ENCODE results near the gene DMGDH.

DMGDH gene

DNA sequence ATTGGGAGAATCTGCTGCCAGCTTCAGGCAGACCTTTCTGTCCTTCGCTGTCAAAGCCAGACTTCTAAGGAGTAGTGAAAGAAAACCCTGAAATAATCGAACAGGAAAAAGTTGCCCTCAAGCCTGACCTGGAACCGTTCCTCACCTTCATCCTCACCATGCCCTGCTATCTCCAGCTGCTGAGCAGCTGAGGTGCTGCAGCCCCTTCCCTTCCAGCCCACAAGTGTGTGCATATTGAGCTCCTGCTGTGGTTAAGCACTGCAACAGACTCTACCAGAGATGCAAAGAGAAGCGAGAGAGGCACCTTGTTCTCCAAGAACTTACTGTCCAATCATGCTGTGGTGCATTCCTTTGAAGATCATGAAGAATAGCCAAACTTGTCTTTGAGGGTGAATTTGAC, 19.0 kb upstream of the DMGDH start:
- Histone ChIP-seq H3K27ac (ENCODE audit: low read depth, low read length) (no peak overlapping the region), H3K56ac (ENCODE audit: low read length) (no peak overlapping the region), H4K8ac (ENCODE audit: low read depth, low read length) (no peak overlapping the region), H2BK15ac (replicated peaks; ENCODE audit: low read depth) (no peak overlapping the region), H3K4me2 (ENCODE audit: low read length) (no peak overlapping the region), H3K9ac (ENCODE audit: low read length) (no peak overlapping the region), H3K36me3 (ENCODE audit: control insufficient read depth, insufficient read depth, low read length) (no peaks in the 10 kb centered on the region), H3K4ac (ENCODE audit: low read depth, low read length) (no peak overlapping the region), H3K79me2 (ENCODE audit: control insufficient read depth, insufficient read depth, low read length) (no peaks in the 10 kb centered on the region), H3K18ac (ENCODE audit: low read length) (no peak overlapping the region), H3K4me3 (ENCODE audit: low read length) (no peak overlapping the region), H3K4me1 (ENCODE audit: control insufficient read depth, low read depth, low read length) (no peaks in the 10 kb centered on the region), H3K79me1 (ENCODE audit: low read length) (no peaks in the 10 kb centered on the region), H2BK120ac (ENCODE audit: low read depth, low read length) (no peak overlapping the region), H3K27me3 (ENCODE audit: insufficient read depth, low read length, poor library complexity) (no peaks in the 10 kb centered on the region), H2AK5ac (ENCODE audit: low read length) (no peak overlapping the region), H2BK5ac (ENCODE audit: low read length) (no peak overlapping the region), H4K5ac (ENCODE audit: low read length) (no peak overlapping the region), H3K23ac (ENCODE audit: low read length) (no peak overlapping the region)
- no CpG with 5 or more reads among the region's 4 CpGs for WGBS (ENCODE audit: extremely low coverage, insufficient coverage, low lambda C conversion rate)
- no peak for DNase-seq

DNA sequence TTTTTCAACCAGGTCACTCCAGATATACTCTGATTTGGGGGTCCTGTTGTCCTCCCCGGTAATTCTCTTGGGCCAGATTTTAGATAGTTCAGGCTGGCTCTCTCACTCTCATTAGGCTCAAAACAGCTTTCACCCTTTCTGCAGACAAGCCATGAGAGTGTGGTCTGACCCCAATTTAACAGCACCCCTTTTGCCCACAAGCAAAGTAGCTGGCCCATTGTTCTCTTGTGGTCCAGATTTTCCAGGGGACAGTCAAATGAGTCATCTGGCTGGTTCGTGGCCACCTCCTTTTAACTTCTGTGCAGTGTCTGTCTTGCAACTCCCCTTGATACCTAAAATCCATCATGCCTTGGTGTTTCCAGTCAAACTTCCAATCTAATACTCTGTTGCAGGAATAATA, 16.6 kb upstream of the DMGDH start:
- H3K23ac ChIP-seq (ENCODE audit: low read length) = no peak overlapping the region
- no peaks in the 10 kb centered on the region for H3K79me1 ChIP-seq (ENCODE audit: low read length)
- H3K56ac ChIP-seq (ENCODE audit: low read length) = no peak overlapping the region
- no peak overlapping the region for H4K8ac ChIP-seq (ENCODE audit: low read depth, low read length)
- no peak overlapping the region for H3K27ac ChIP-seq (ENCODE audit: low read depth, low read length)
- H3K4me2 ChIP-seq (ENCODE audit: low read length) = no peak overlapping the region
- no peak overlapping the region for H3K9ac ChIP-seq (ENCODE audit: low read length)
- no peak for DNase-seq
- H2AK5ac ChIP-seq (ENCODE audit: low read length) = no peak overlapping the region
- H3K4ac ChIP-seq (ENCODE audit: low read depth, low read length) = no peak overlapping the region
- no peaks in the 10 kb centered on the region for H3K79me2 ChIP-seq (ENCODE audit: control insufficient read depth, insufficient read depth, low read length)
- no peak overlapping the region for H2BK5ac ChIP-seq (ENCODE audit: low read length)
- H3K18ac ChIP-seq (ENCODE audit: low read length) = no peak overlapping the region
- no peak overlapping the region for H2BK15ac ChIP-seq (replicated peaks; ENCODE audit: low read depth)
- no peak overlapping the region for H3K4me3 ChIP-seq (ENCODE audit: low read length)
- no peaks in the 10 kb centered on the region for H3K4me1 ChIP-seq (ENCODE audit: control insufficient read depth, low read depth, low read length)
- WGBS (ENCODE audit: extremely low coverage, insufficient coverage, low lambda C conversion rate) = no CpG with 5 or more reads among the region's 2 CpGs
- H3K27me3 ChIP-seq (ENCODE audit: insufficient read depth, low read length, poor library complexity) = no peaks in the 10 kb centered on the region
- H2BK120ac ChIP-seq (ENCODE audit: low read depth, low read length) = no peak overlapping the region
- H3K36me3 ChIP-seq (ENCODE audit: control insufficient read depth, insufficient read depth, low read length) = no peaks in the 10 kb centered on the region
- H4K5ac ChIP-seq (ENCODE audit: low read length) = no peak overlapping the region

DNA sequence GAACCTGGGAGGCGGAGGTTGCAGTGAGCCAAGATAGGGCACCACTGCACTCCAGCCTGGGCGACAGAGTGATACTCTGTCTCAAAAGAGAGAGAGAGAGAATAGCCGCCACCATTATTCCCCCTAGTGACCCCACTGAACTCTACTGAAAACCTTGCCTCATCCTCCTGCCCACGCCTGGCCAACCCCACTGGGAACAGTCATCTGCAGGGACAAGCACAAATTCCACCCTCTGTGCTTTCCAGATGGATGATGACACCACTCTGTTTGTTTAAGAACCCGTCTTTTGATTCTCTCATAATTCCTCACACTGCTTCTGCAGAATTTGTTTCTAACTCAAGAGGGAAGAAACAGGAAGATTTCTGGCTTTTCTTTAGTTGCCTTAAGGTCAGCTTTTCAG, 12.3 kb upstream of the DMGDH start:
- no CpG with 5 or more reads among the region's 5 CpGs for WGBS (ENCODE audit: extremely low coverage, insufficient coverage, low lambda C conversion rate)
- Histone ChIP-seq H2BK5ac (ENCODE audit: low read length) (no peak overlapping the region), H3K79me1 (ENCODE audit: low read length) (no peaks in the 10 kb centered on the region), H2AK5ac (ENCODE audit: low read length) (no peak overlapping the region), H3K56ac (ENCODE audit: low read length) (no peak overlapping the region), H3K36me3 (ENCODE audit: control insufficient read depth, insufficient read depth, low read length) (no peaks in the 10 kb centered on the region), H2BK120ac (ENCODE audit: low read depth, low read length) (no peak overlapping the region), H3K4ac (ENCODE audit: low read depth, low read length) (no peak overlapping the region), H3K9ac (ENCODE audit: low read length) (no peak overlapping the region), H3K79me2 (ENCODE audit: control insufficient read depth, insufficient read depth, low read length) (no peaks in the 10 kb centered on the region), H4K5ac (ENCODE audit: low read length) (no peak overlapping the region), H3K27ac (ENCODE audit: low read depth, low read length) (no peak overlapping the region), H3K27me3 (ENCODE audit: insufficient read depth, low read length, poor library complexity) (no peaks in the 10 kb centered on the region), H2BK15ac (replicated peaks; ENCODE audit: low read depth) (no peak overlapping the region), H3K4me2 (ENCODE audit: low read length) (no peak overlapping the region), H3K4me1 (ENCODE audit: control insufficient read depth, low read depth, low read length) (no peaks in the 10 kb centered on the region), H3K18ac (ENCODE audit: low read length) (no peak overlapping the region), H4K8ac (ENCODE audit: low read depth, low read length) (no peak overlapping the region), H3K23ac (ENCODE audit: low read length) (no peak overlapping the region), H3K4me3 (ENCODE audit: low read length) (no peak overlapping the region)
- no peak for DNase-seq

DNA sequence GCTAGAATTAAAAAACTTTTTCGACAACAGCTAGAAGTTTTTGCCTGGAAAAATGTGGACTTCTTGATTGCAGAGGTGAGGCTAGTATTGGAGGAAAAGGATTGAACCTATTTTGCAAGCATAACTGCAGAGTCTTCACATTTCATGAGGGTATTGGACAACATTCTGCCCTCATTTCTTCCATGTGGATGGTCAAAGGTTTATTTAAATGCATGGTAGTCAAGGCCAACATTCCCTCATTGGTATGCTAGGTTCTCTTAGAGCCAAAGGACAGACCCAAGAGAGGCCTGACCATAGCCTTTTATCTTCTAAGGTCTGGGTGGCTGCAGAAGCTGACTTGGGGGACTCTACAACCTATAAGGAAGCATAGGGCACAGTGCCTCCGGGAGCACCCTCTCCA, 11.3 kb upstream of the DMGDH start:
- no peaks in the 10 kb centered on the region for H3K36me3 ChIP-seq (ENCODE audit: control insufficient read depth, insufficient read depth, low read length)
- no peak overlapping the region for H3K9ac ChIP-seq (ENCODE audit: low read length)
- H3K4ac ChIP-seq (ENCODE audit: low read depth, low read length) = no peak overlapping the region
- no peaks in the 10 kb centered on the region for H3K79me1 ChIP-seq (ENCODE audit: low read length)
- H3K27me3 ChIP-seq (ENCODE audit: insufficient read depth, low read length, poor library complexity) = no peaks in the 10 kb centered on the region
- no peak overlapping the region for H3K18ac ChIP-seq (ENCODE audit: low read length)
- no peak overlapping the region for H3K56ac ChIP-seq (ENCODE audit: low read length)
- H3K4me1 ChIP-seq (ENCODE audit: control insufficient read depth, low read depth, low read length) = no peaks in the 10 kb centered on the region
- WGBS (ENCODE audit: extremely low coverage, insufficient coverage, low lambda C conversion rate) = no CpG with 5 or more reads among the region's 2 CpGs
- H2BK120ac ChIP-seq (ENCODE audit: low read depth, low read length) = no peak overlapping the region
- no peak overlapping the region for H3K4me3 ChIP-seq (ENCODE audit: low read length)
- no peak overlapping the region for H4K8ac ChIP-seq (ENCODE audit: low read depth, low read length)
- no peak overlapping the region for H2BK5ac ChIP-seq (ENCODE audit: low read length)
- H2BK15ac ChIP-seq (replicated peaks; ENCODE audit: low read depth) = no peak overlapping the region
- no peak overlapping the region for H3K23ac ChIP-seq (ENCODE audit: low read length)
- no peaks in the 10 kb centered on the region for H3K79me2 ChIP-seq (ENCODE audit: control insufficient read depth, insufficient read depth, low read length)
- H2AK5ac ChIP-seq (ENCODE audit: low read length) = no peak overlapping the region
- no peak overlapping the region for H3K27ac ChIP-seq (ENCODE audit: low read depth, low read length)
- H4K5ac ChIP-seq (ENCODE audit: low read length) = no peak overlapping the region
- DNase-seq = no peak
- no peak overlapping the region for H3K4me2 ChIP-seq (ENCODE audit: low read length)

DNA sequence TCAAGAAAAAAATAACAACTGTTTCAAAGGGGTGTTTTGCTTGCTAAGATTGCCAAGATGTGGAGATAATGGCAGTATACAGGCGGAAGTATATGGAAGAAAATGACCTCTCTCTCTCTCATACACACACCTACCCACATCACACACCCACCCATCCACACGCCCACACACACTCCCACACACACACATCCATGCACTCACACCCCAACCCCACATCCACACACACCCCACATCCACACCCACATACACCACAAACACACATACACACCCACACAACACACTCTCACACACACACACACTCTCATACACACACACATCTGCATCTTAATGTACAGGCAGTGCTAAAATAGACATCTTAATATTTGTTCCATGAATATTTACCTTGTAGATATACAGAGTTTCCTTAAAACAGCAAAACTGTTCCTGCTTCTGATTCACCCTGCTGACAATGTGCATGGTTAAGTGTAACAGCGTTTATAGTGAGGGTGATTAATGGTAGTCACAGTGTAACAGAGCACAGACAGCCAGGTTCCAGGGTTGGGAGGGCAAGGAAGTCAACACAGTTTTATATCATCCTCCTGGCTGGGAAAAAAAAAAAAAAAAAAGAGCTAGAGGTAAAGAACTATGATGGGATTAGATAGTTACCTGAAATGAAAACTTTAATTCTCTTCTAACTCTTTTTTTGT, 8.3 kb upstream of the DMGDH start:
- Histone ChIP-seq H3K56ac (ENCODE audit: low read length) (no peak overlapping the region), H3K79me1 (ENCODE audit: low read length) (no peaks in the 10 kb centered on the region), H4K5ac (ENCODE audit: low read length) (no peak overlapping the region), H3K18ac (ENCODE audit: low read length) (no peak overlapping the region), H3K4me1 (ENCODE audit: control insufficient read depth, low read depth, low read length) (no peaks in the 10 kb centered on the region), H3K9ac (ENCODE audit: low read length) (no peak overlapping the region), H2BK15ac (replicated peaks; ENCODE audit: low read depth) (no peak overlapping the region), H2BK5ac (ENCODE audit: low read length) (no peak overlapping the region), H4K8ac (ENCODE audit: low read depth, low read length) (no peak overlapping the region), H3K27me3 (ENCODE audit: insufficient read depth, low read length, poor library complexity) (no peaks in the 10 kb centered on the region), H2BK120ac (ENCODE audit: low read depth, low read length) (no peak overlapping the region), H3K4me2 (ENCODE audit: low read length) (no peak overlapping the region), H3K36me3 (ENCODE audit: control insufficient read depth, insufficient read depth, low read length) (no peaks in the 10 kb centered on the region), H2AK5ac (ENCODE audit: low read length) (no peak overlapping the region), H3K27ac (ENCODE audit: low read depth, low read length) (no peak overlapping the region), H3K4me3 (ENCODE audit: low read length) (no peak overlapping the region), H3K23ac (ENCODE audit: low read length) (peak overlapping the region; percentile 53), H3K4ac (ENCODE audit: low read depth, low read length) (no peak overlapping the region), H3K79me2 (ENCODE audit: control insufficient read depth, insufficient read depth, low read length) (no peaks in the 10 kb centered on the region)
- DNase-seq = no peak
- WGBS (ENCODE audit: extremely low coverage, insufficient coverage, low lambda C conversion rate) = no CpG with 5 or more reads among the region's 3 CpGs

DNA sequence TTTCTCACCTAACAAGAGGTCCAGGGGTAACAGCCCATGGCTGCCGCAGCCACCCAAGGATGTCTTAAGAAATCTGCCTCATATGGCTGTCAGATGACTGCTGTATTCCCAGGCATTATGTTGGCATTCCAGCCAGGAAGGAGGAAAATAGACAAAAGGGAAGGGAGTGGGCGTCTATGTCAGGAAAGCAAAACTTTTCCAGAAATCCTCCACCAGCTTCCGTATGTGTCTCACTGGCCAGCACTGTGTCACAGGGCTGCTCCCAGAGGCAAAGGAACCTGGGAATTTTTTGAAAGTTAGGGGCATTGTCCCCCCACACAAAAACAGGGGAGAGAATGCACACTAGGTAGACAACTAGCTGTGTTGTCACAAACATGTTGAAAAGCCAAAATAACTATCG, 7.3 kb upstream of the DMGDH start:
- H3K9ac ChIP-seq (ENCODE audit: low read length) = no peak overlapping the region
- no peak overlapping the region for H2BK5ac ChIP-seq (ENCODE audit: low read length)

More for the DNA sequence above, 7.3 kb upstream of the DMGDH start:
- H3K27ac ChIP-seq (ENCODE audit: low read depth, low read length) = no peak overlapping the region
- no peak overlapping the region for H3K4me3 ChIP-seq (ENCODE audit: low read length)
- H4K8ac ChIP-seq (ENCODE audit: low read depth, low read length) = no peak overlapping the region
- no peak overlapping the region for H3K56ac ChIP-seq (ENCODE audit: low read length)
- H3K36me3 ChIP-seq (ENCODE audit: control insufficient read depth, insufficient read depth, low read length) = no peaks in the 10 kb centered on the region
- no peak overlapping the region for H4K5ac ChIP-seq (ENCODE audit: low read length)
- H3K79me1 ChIP-seq (ENCODE audit: low read length) = no peaks in the 10 kb centered on the region
- H3K27me3 ChIP-seq (ENCODE audit: insufficient read depth, low read length, poor library complexity) = no peaks in the 10 kb centered on the region
- H3K4me2 ChIP-seq (ENCODE audit: low read length) = no peak overlapping the region
- H2AK5ac ChIP-seq (ENCODE audit: low read length) = no peak overlapping the region
- no CpG with 5 or more reads among the region's 4 CpGs for WGBS (ENCODE audit: extremely low coverage, insufficient coverage, low lambda C conversion rate)
- no peak overlapping the region for H3K23ac ChIP-seq (ENCODE audit: low read length)
- H2BK120ac ChIP-seq (ENCODE audit: low read depth, low read length) = no peak overlapping the region
- H3K79me2 ChIP-seq (ENCODE audit: control insufficient read depth, insufficient read depth, low read length) = no peaks in the 10 kb centered on the region
- H3K4me1 ChIP-seq (ENCODE audit: control insufficient read depth, low read depth, low read length) = no peaks in the 10 kb centered on the region
- no peak overlapping the region for H2BK15ac ChIP-seq (replicated peaks; ENCODE audit: low read depth)
- no peak overlapping the region for H3K4ac ChIP-seq (ENCODE audit: low read depth, low read length)
- no peak overlapping the region for H3K18ac ChIP-seq (ENCODE audit: low read length)
- DNase-seq = no peak

Measured in mesendoderm (in vitro differentiated cells).